Measurements from ENCODE around the gene INO80E. TPM values are rescaled to one million over a fixed set of nuclear protein-coding genes. Genes with fewer than 3 reads are reported as not detected.

Gene INO80E
- total RNA-seq, 4 donors from 2014 or later, result 46.6 to 85.8 (median 75.9) TPM

GRCh38 chr16:29994600-29995323 is 1.3 kb upstream of the INO80E start:
- TF ChIP-seq POLR2A (IDR thresholded peaks at IDR 0.05), result no peak
- TF ChIP-seq, protein P1, sequence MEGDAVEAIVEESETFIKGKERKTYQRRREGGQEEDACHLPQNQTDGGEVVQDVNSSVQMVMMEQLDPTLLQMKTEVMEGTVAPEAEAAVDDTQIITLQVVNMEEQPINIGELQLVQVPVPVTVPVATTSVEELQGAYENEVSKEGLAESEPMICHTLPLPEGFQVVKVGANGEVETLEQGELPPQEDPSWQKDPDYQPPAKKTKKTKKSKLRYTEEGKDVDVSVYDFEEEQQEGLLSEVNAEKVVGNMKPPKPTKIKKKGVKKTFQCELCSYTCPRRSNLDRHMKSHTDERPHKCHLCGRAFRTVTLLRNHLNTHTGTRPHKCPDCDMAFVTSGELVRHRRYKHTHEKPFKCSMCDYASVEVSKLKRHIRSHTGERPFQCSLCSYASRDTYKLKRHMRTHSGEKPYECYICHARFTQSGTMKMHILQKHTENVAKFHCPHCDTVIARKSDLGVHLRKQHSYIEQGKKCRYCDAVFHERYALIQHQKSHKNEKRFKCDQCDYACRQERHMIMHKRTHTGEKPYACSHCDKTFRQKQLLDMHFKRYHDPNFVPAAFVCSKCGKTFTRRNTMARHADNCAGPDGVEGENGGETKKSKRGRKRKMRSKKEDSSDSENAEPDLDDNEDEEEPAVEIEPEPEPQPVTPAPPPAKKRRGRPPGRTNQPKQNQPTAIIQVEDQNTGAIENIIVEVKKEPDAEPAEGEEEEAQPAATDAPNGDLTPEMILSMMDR (IDR thresholded peaks at IDR 0.05), result no peak
- Histone ChIP-seq H3K9me3 (no peaks in the 10 kb centered on the region), H3K27ac (peak overlapping the region; percentile 93 to 98 (median 95)), H3K4me1 (peaks cover 0 to 23% (median 2%) of the 10 kb centered on the region in 4 donors), H3K27me3 (no peaks in the 10 kb centered on the region), H3K4me3 (peak overlapping the region; percentile 59 to 84 (median 82)), H3K36me3 (peaks cover 0 to 52% (median 3%) of the 10 kb centered on the region in 3 donors)
- peak; percentile 73 to 91 (median 87) for DNase-seq

DNA sequence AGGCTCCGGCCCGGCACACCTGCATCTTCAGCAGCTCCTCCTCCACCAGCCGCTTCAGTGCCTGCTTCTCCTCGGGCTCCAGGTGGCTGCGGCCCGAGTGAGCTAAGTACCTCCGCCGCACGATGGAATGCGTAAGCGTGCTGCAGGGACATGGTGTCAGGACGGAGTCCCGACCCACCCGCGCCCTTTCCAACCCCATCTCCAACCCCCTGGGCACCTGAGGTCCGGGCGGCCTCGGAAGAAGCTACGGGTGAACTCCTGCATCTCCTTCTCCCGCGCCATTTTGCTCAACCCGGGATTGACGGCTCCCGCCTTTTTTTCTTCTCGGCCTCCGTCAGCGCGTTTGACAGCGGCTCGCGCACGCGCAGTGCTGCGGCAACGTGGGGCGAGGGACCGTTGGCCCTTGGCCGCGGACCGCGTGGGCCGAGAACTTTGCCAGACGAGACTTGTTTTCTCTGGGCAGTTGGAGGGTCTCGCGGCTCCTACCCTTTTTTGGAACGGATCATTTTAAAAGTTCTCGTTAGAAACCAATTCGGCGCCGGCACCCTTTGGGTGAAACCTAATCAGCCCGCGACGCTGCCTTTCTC is 624 bp upstream of the INO80E start, which contains the start of gene HIRIP3:
TSS of gene HIRIP3 (minus strand) at position 294 of the 587 bp plus-strand sequence. CDS start at position 282, 12 bp downstream.
- H3K27me3 ChIP-seq, result no peaks in the 10 kb centered on the region
- peaks cover 0 to 48% (median 3%) of the 10 kb centered on the region in 3 donors for H3K36me3 ChIP-seq
- H3K9me3 ChIP-seq, result no peaks in the 10 kb centered on the region
- peak within 1 kb of the TSS; percentile 59 to 84 (median 82) for H3K4me3 ChIP-seq
- H3K27ac ChIP-seq, result peak within 1 kb of the TSS; percentile 93 to 98 (median 95)
- DNase-seq, result peak; percentile 85 to 93 (median 91)
- TF ChIP-seq POLR2A (IDR thresholded peaks at IDR 0.05), result peak in 1 of 2 donors; percentile 16
- TF ChIP-seq, protein P1 (IDR thresholded peaks at IDR 0.05), result no peak
- peaks cover 0 to 23% (median 2%) of the 10 kb centered on the region in 4 donors for H3K4me1 ChIP-seq

GRCh38 chr16:29996766-29997250 is 767 bp downstream of the INO80E start:
- H3K4me3 ChIP-seq, result peak overlapping the region; percentile 59 to 84 (median 82)
- H3K4me1 ChIP-seq, result peaks cover 0 to 23% (median 2%) of the 10 kb centered on the region in 4 donors
- peak overlapping the region in 3 of 4 donors; percentile 93 to 98 (median 97) for H3K27ac ChIP-seq
- H3K27me3 ChIP-seq, result no peaks in the 10 kb centered on the region
- TF ChIP-seq, protein P1 (IDR thresholded peaks at IDR 0.05), result no peak
- TF ChIP-seq POLR2A (IDR thresholded peaks at IDR 0.05), result no peak
- H3K9me3 ChIP-seq, result no peaks in the 10 kb centered on the region
- H3K36me3 ChIP-seq, result peaks cover 0 to 48% (median 0%) of the 10 kb centered on the region in 3 donors
- no peak for DNase-seq

GRCh38 chr16:29999605-30000004 is 3.6 kb downstream of the INO80E start:
- peaks cover 0 to 12% (median under 1%) of the 10 kb centered on the region in 4 donors for H3K4me1 ChIP-seq
- DNase-seq, result no peak
- peaks cover 0 to 30% (median 0%) of the 10 kb centered on the region in 3 donors for H3K36me3 ChIP-seq
- H3K27me3 ChIP-seq, result no peaks in the 10 kb centered on the region
- no peak overlapping the region for H3K4me3 ChIP-seq
- TF ChIP-seq, protein P1 (IDR thresholded peaks at IDR 0.05), result no peak
- no peak for TF ChIP-seq POLR2A (IDR thresholded peaks at IDR 0.05)
- no peaks in the 10 kb centered on the region for H3K9me3 ChIP-seq
- no peak overlapping the region for H3K27ac ChIP-seq

- TF ChIP-seq, protein P1 (IDR thresholded peaks at IDR 0.05), result no peak
- TF ChIP-seq POLR2A (IDR thresholded peaks at IDR 0.05), result no peak
- Histone ChIP-seq H3K9me3 (no peaks in the 10 kb centered on the region), H3K27ac (no peak overlapping the region), H3K36me3 (peaks cover 0 to 30% (median 0%) of the 10 kb centered on the region in 3 donors), H3K27me3 (no peaks in the 10 kb centered on the region), H3K4me3 (no peak overlapping the region), H3K4me1 (peaks cover 0 to 6% (median 0%) of the 10 kb centered on the region in 4 donors)
- no peak for DNase-seq
Measured at GRCh38 chr16:30000735-30001631, 4.9 kb downstream of the INO80E start.
